ENCODE data around the gene ALDH3B1.

The ALDH3B1 gene

DNA sequence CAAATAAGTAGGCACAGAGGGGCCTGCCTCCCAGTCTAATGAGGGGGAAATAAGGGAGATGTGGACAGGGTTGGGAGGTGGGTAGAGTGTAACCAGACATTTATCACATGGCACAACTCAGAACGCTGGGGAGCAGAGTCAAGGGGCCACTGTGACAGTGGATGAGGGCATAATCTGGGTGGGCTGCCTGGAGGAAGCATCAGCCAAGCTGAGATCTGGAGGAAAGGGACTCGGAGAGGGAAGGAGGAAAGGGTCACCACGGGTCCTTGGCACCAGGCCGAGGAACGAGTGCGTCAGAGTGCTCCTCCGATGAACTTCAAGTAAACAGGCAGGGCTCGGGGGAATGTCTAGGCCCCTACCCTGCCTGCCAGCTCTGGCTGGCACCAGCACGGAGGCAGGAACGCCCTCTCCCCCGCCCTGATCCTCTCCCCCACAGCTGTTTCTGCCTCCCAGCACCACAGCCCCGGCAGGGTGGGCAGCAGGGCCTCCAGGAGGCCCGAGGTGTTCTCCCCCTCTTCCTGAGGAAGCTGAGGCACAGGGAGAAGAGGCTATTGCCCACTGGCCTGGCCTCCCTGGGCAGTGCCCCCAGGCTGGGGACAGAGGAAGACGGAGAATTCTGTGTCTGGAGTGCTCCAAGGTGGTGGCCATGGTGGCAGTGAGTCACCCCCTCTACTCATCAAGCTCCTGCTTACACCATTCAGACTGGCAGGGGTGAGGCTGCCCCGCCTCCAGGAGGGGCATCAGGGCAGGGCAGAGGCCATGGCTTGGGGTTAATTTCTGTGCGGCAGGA lies 4.2 kb downstream of the ALDH3B1 start:
- DNase-seq = no peak

GRCh38 chr11:68014947-68015447 lies 4.9 kb downstream of the ALDH3B1 start:
- no peak for DNase-seq

DNA sequence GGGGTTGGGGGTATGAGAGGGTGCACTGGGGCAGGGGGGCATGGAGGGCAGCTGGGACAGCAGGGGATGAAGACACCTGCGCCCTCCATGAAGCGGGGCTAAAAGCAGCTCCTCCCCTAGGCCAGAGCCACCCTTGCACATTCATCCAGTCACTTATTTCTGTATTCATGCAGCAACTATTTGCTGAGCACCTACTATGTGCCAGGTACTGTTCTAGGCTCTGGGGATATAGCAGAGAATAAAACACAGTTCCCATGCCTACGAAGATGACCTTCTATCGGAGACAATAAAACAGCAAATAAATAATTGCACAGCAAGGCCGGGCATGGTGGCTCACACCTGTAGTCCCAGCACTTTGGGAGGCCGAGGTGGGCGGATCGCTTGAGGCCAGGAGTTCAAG lies 5.3 kb downstream of the ALDH3B1 start:
- DNase-seq = no peak

DNA sequence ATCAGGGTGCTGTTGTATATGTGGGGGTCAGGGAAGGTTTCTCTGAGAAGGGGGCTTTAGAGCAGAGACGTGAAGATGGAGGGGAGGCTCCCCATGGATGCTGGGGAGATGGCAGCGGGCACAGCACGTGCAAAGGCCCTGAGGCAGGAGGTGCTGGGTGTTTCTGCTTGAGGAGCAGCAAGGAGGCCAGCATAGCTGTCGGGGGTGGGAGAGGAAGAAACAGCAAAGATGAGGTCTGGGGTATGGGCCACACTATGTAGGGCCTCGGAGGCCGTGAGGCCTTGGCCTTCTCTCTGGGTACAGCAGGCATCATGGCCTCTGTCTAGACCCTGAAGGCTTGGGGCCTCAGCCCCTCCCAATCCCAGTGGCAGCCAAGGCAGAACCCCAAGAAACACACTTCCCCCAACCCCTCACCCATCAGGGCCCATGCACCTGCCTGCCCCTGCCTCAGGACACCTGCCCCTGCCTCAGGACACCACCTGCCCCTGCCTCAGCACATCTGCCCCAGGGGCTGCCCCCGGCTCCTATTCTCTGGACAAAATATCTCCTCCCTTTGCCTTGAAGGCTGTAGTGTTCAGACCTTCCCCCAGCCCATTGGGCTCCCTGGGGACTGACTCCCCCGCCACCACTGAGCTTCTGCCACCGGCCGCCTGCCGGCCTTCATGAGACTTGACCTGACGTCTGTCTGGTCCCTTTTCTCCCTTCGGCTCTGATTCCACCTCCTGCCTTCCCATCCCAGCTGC lies 6.2 kb downstream of the ALDH3B1 start:
- DNase-seq = no peak

DNA sequence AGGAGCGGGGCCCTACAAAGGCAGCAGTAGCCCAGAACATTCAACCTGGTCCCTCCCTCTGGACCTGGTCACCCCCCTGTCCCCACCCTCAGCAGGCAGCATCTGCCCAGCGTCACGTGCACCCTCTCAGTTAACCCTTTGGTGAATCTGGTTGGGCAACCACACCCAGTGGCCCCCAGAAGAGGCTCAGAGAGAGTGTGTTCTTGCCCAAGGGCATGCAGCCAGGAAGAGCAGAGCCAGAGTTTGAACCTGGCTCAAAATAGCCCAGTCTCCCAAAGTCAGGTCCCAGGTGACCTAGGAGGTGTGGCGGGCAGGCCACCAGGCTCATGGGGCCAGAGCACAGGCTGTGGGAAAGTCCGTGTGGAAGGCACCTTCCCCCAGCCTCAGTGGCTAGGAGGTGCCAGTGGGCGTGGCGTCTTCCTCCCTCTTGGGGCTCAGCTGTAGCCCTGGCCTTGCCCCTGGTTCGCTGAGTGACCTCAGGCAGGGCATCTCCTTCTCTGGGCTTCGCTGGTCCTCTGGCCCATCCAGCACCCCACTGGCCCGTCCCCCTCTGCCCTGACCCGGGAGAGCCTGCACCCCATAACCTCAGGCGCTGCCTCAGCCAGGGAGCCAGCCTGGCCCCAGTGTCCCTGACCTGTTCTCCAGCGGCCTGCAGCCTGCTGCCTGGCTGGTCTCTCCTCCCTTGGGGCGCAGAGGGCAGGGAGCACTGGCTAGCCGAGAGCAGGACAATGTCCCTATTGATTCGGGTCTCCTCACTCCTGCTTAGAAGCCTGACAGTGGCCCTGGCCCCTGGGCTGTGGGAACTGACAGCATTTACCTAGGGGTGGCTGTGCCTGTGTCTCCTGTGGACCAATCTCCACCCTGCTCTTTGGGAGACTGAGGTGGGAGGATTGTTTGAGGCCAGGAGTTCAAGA lies 7.0 kb downstream of the ALDH3B1 start:
- no peak for DNase-seq

DNA sequence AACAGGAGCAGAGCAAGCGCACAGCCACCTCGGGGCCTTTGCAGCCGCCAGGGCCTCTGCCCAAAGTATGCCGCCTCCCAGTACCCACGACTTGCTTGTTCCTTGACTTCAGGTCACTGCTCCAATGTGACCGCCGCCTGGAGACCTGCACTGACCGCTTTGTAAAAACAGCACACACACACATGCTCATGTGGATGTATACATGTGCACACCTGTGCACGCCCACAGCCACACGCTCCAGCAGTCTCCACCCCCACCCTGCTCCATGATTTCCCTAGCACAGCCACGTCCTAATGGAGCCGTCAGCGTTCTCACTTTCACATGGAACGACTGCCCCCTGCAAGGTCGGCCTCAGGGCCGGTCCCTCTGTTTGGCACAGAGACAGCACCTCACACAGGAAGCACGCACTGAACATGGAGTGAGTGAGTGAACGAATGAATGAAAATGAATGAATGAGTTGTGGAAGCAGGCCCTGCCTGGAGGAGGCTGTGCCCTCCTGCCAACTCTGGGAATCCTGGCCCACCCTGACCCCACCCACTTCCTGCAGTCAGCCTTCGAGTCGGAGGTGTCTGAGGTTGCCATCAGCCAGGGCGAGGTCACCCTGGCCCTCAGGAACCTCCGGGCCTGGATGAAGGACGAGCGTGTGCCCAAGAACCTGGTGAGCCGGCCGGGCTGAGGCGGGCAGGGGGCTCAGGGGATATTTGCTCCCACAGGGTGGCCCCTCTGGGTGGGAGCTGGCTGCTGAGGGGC lies 8.0 kb downstream of the ALDH3B1 start:
- no peak for DNase-seq

DNA sequence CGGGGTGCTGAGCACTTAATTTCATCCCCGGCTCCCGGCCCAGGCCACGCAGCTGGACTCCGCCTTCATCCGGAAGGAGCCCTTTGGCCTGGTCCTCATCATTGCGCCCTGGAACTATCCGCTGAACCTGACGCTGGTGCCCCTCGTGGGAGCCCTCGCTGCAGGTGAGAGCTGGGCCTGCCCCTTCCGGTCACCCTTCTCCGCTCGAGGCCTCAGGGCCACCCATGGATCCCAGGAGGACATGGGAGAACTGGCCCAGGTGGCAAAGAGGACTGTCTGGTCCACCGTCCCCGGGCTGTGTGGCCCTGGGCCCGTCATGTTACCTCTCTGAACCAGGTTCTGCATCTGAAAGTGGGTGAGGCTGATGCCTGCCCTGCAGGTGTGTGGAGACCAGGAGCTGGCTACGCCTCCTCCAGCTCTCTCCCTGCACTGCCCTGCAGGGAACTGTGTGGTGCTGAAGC lies 8.6 kb downstream of the ALDH3B1 start:
- no peak for DNase-seq

- no peak for DNase-seq
Observed at GRCh38 chr11:68019486-68019885, 9.4 kb downstream of the ALDH3B1 start.

DNA sequence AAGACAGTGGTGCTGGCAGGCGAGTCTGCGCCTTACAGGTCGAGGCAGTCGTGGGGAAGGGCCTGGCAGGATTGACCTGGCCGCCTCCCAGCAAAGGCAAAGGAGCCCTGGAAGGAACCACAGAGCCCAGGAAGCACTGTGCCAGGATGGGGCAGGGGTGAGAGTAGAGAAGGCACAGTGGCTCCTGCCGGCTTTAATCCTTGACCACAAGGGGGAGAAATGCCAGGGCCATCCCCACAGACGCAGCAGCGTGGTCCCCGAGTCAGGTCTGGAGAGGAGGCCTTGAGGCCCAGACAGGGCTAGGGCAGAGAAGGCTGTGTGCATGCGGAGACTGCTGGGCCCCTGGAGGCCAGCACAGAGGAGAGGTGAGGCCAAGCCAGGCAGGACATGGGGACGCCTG lies 10.4 kb downstream of the ALDH3B1 start:
- DNase-seq = no peak

DNA sequence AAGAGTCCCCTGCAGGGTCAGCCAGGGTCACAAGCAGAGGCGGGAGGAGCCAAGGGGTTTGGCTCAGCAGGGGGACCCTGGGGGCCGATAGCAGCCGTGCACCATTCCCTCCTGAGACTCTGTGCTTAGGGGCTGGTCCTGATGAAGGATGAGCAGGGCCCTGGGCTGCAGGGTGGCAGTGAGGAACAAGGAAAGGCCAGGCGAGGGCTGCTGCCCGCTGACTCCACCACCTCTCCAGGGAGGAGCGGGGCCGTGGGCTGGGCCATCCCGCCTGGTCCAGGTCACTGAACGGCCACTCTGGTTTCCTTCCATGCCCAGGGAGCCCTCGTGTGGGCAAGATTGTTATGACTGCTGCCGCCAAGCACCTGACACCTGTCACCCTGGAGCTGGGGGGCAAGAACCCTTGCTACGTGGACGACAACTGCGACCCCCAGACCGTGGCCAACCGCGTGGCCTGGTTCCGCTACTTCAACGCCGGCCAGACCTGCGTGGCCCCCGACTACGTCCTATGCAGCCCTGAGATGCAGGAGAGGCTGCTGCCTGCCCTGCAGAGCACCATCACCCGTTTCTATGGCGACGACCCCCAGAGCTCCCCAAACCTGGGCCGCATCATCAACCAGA lies 11.2 kb downstream of the ALDH3B1 start:
- DNase-seq = no peak

GRCh38 chr11:68022531-68022930 lies 12.4 kb downstream of the ALDH3B1 start:
- DNase-seq = no peak

GRCh38 chr11:68024508-68024907 lies 14.4 kb downstream of the ALDH3B1 start:
- DNase-seq = no peak

- DNase-seq = no peak
Observed at GRCh38 chr11:68025047-68025446, 14.9 kb downstream of the ALDH3B1 start.

DNA sequence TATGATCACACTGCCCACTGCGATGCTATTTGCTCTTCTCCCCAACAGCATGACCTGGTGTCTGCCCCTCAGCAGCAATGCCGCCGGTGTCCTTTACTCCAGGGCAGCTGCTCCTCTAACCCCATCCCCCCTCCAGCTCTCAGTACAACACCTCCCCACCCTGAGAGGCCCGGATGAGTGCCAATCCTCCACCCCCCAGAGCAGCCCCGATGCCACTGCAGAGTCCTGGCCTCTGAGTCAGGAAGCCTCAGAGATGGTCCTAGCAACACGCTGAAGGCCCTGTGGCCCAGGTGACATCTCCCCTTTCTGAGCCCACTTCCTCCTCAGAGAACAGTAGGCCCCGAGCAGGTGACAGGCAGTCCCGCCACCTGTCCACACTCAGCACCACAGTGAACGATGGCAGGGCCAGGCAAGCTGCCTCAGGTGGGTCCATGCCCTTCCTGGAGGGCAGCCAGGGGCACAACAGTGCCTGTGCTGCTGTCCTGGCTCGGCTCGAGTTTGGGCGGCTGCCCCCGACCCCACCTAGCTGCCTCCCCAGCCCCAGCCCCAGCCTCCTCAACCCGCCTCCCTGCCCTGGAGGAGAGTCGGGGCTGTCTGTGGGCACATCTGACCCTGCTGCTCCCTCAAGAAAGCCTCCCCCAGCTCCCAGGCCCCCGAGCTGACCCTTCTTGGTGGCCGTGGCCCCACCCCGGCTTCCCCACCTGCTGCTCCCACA lies 16.4 kb downstream of the ALDH3B1 start:
- DNase-seq = no peak

- no peak for DNase-seq
Observed at GRCh38 chr11:68027667-68028066, 17.5 kb downstream of the ALDH3B1 start.

- no peak for DNase-seq
Observed at GRCh38 chr11:68028802-68029545, 18.8 kb downstream of the ALDH3B1 start.

GRCh38 chr11:68030318-68031143 lies 20.4 kb downstream of the ALDH3B1 start, which contains the start of gene NDUFS8:
Gene NDUFS8, plus strand, starts transcription at chr11:68030681. Its CDS starts 1,471 bp downstream, at chr11:68032152.
- DNase-seq = peak; percentile 98

GRCh38 chr11:68031144-68031464 lies 21.0 kb downstream of the ALDH3B1 start:
- no peak for DNase-seq

DNA sequence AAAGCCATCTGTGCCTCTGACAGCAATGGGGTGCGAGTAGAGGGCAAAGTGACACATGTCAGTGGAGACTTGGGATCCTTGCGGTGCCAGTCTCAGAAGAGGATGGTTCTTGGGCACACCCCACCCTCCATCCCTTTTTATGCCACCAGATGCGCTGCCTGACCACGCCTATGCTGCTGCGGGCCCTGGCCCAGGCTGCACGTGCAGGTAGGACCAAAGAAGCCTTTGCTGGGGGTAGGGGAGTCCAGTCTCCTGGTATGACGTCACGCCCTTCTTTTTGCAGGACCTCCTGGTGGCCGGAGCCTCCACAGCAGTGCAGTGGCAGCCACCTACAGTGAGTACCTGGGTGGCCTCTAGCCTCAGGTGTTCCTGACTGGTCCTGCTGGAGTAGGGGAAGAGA lies 21.9 kb downstream of the ALDH3B1 start:
- no peak for DNase-seq
